Measurements from ENCODE around the gene ATF4.

ATF4 gene

GRCh38 chr22:39563571-39564428 lies 43.4 kb downstream of the ATF4 start:
- Histone ChIP-seq H3K4me3 (ENCODE audit: low read depth, low read length) (no peak overlapping the region), H3K27me3 (replicated peaks) (peaks cover 14% of the 10 kb centered on the region), H3K36me3 (replicated peaks) (no peaks in the 10 kb centered on the region), H3K27ac (no peak overlapping the region)
- in situ Hi-C loops (cut with HindIII; ENCODE audit: low pct_ligation_motif_present, low sequenced_read_pairs): loop anchor here (25.0 kb wide), 1 partner anchor 449 kb away; no protein-coding TSS in a partner anchor
- DNase-seq: no peak
- TF ChIP-seq CTCF (IDR thresholded peaks at IDR 0.05; ENCODE audit: low read depth, low read length, missing control alignments): no peak

- Histone ChIP-seq H3K4me3 (ENCODE audit: low read depth, low read length) (no peak overlapping the region), H3K36me3 (replicated peaks) (no peaks in the 10 kb centered on the region), H3K27me3 (replicated peaks) (peaks cover 2% of the 10 kb centered on the region), H3K27ac (no peak overlapping the region)
- no peak for TF ChIP-seq CTCF (IDR thresholded peaks at IDR 0.05; ENCODE audit: low read depth, low read length, missing control alignments)
- DNase-seq: no peak
- in situ Hi-C loops (cut with HindIII; ENCODE audit: low pct_ligation_motif_present, low sequenced_read_pairs): loop anchor here (25.0 kb wide), 1 partner anchor 447 kb away; no protein-coding TSS in a partner anchor
These were observed 45.1 kb downstream of the ATF4 start for GRCh38 chr22:39565414-39565944.

GRCh38 chr22:39567135-39567946 lies 47.0 kb downstream of the ATF4 start:
- H3K27me3 ChIP-seq (replicated peaks): no peaks in the 10 kb centered on the region
- H3K4me3 ChIP-seq (ENCODE audit: low read depth, low read length): no peak overlapping the region
- DNase-seq: no peak
- in situ Hi-C loops (cut with HindIII; ENCODE audit: low pct_ligation_motif_present, low sequenced_read_pairs): loop anchor here (25.0 kb wide), 1 partner anchor 445 kb away; no protein-coding TSS in a partner anchor
- H3K36me3 ChIP-seq (replicated peaks): no peaks in the 10 kb centered on the region
- no peak overlapping the region for H3K27ac ChIP-seq
- TF ChIP-seq CTCF (IDR thresholded peaks at IDR 0.05; ENCODE audit: low read depth, low read length, missing control alignments): no peak

- Histone ChIP-seq H3K27me3 (replicated peaks) (no peaks in the 10 kb centered on the region), H3K27ac (no peak overlapping the region), H3K36me3 (replicated peaks) (no peaks in the 10 kb centered on the region), H3K4me3 (ENCODE audit: low read depth, low read length) (no peak overlapping the region)
- in situ Hi-C loops (cut with HindIII; ENCODE audit: low pct_ligation_motif_present, low sequenced_read_pairs): loop anchor here (25.0 kb wide), 1 partner anchor 444 kb away; no protein-coding TSS in a partner anchor
- DNase-seq: no peak
- TF ChIP-seq CTCF (IDR thresholded peaks at IDR 0.05; ENCODE audit: low read depth, low read length, missing control alignments): no peak
These were observed 48.1 kb downstream of the ATF4 start for GRCh38 chr22:39568278-39568981.

GRCh38 chr22:39569066-39569465 lies 48.7 kb downstream of the ATF4 start:
- no peak for TF ChIP-seq CTCF (IDR thresholded peaks at IDR 0.05; ENCODE audit: low read depth, low read length, missing control alignments)
- Histone ChIP-seq H3K36me3 (replicated peaks) (no peaks in the 10 kb centered on the region), H3K4me3 (ENCODE audit: low read depth, low read length) (no peak overlapping the region), H3K27ac (no peak overlapping the region), H3K27me3 (replicated peaks) (no peaks in the 10 kb centered on the region)
- DNase-seq: no peak
- in situ Hi-C loops (cut with HindIII; ENCODE audit: low pct_ligation_motif_present, low sequenced_read_pairs): loop anchor here (25.0 kb wide), 1 partner anchor 443 kb away; no protein-coding TSS in a partner anchor

Data from brain microvascular endothelial cell (primary cell).